H9 (cell line): Measurements from ENCODE around the gene ISOC1. TPM values are rescaled to one million over a fixed set of nuclear protein-coding genes. Genes with fewer than 3 reads are reported as not detected.

Source experiments
- DNase-seq: peaks from one replicate; pipeline ENCODE4 v3.0.0-alpha.2; 2017
- H2AFZ ChIP-seq: one replicate; pipeline ENCODE4 v1.6.1; 2013; ENCODE audit warnings: mild to moderate bottlenecking, low read length, control low read depth, moderate library complexity
- H2AK5ac ChIP-seq: 2 replicates; pipeline ENCODE4 v1.6.1; 2013; ENCODE audit warnings: low read length, control low read depth, mixed read lengths; ENCODE audit not compliant: insufficient read length
- H2BK120ac ChIP-seq: one replicate; pipeline ENCODE4 v1.6.1; 2013; ENCODE audit warnings: low read depth, mild to moderate bottlenecking, low read length, control low read depth, inconsistent platforms; ENCODE audit not compliant: poor library complexity, severe bottlenecking
- H2BK12ac ChIP-seq: 2 replicates; pipeline ENCODE4 v1.6.1; 2013; ENCODE audit warnings: low read length, control low read depth, mixed read lengths, low read depth; ENCODE audit not compliant: insufficient read length
- H2BK15ac ChIP-seq: 2 replicates; pipeline ENCODE4 v1.6.1; 2013; ENCODE audit warnings: low read depth, low read length, control low read depth
- H2BK20ac ChIP-seq: one replicate; pipeline ENCODE4 v1.6.1; 2013; ENCODE audit warnings: low read depth, mild to moderate bottlenecking, low read length, control low read depth, inconsistent platforms; ENCODE audit not compliant: poor library complexity, severe bottlenecking
- H2BK5ac ChIP-seq: 2 replicates; pipeline ENCODE4 v1.6.1; 2013; ENCODE audit warnings: low read length, control low read depth, mixed read lengths; ENCODE audit not compliant: insufficient read length
- H3K14ac ChIP-seq: 2 replicates; pipeline ENCODE4 v1.6.1; 2013; ENCODE audit warnings: low read length, control low read depth; ENCODE audit not compliant: insufficient read depth
- H3K18ac ChIP-seq: 2 replicates; pipeline ENCODE4 v1.6.1; 2013; ENCODE audit warnings: low read depth, mild to moderate bottlenecking, mixed read lengths, low read length, control low read depth; ENCODE audit not compliant: insufficient read length
- H3K23ac ChIP-seq: 2 replicates; pipeline ENCODE4 v1.6.1; 2013; ENCODE audit warnings: low read length, control low read depth, mixed read lengths, low read depth; ENCODE audit not compliant: insufficient read length
- H3K23me2 ChIP-seq: 2 replicates; pipeline ENCODE4 v1.6.1; 2013; ENCODE audit warnings: low read depth, mild to moderate bottlenecking, mixed read lengths, low read length, control low read depth; ENCODE audit not compliant: insufficient read length, poor library complexity, severe bottlenecking
- H3K27ac ChIP-seq: 2 replicates; pipeline ENCODE4 v1.5.1; 2013; ENCODE audit warnings: low read length, control low read depth, mixed read lengths, low read depth; ENCODE audit not compliant: insufficient read length
- H3K27me3 ChIP-seq: 2 replicates; pipeline ENCODE4 v1.6.1; 2013; ENCODE audit warnings: low read length, control low read depth, inconsistent platforms; ENCODE audit not compliant: insufficient read depth
- H3K4ac ChIP-seq: 2 replicates; pipeline ENCODE4 v1.6.1; 2013; ENCODE audit warnings: low read depth, mild to moderate bottlenecking, control low read depth, inconsistent platforms, low read length, moderate library complexity
- H3K4me1 ChIP-seq: 2 replicates; pipeline ENCODE4 v1.6.1; 2013; ENCODE audit warnings: low read length, control low read depth, inconsistent platforms; ENCODE audit not compliant: insufficient read depth
- H3K4me2 ChIP-seq: 2 replicates; pipeline ENCODE4 v1.6.1; 2013; ENCODE audit warnings: low read length, control low read depth, mixed read lengths; ENCODE audit not compliant: insufficient read length, insufficient read depth
- H3K56ac ChIP-seq: 2 replicates; pipeline ENCODE4 v1.6.1; 2013; ENCODE audit warnings: low read depth, mild to moderate bottlenecking, mixed read lengths, low read length, control low read depth; ENCODE audit not compliant: insufficient read length
- H3K79me1 ChIP-seq: 2 replicates; pipeline ENCODE4 v1.6.1; 2013; ENCODE audit warnings: low read depth, mild to moderate bottlenecking, moderate library complexity, low read length, control low read depth, inconsistent platforms; ENCODE audit not compliant: insufficient read depth, poor library complexity, severe bottlenecking
- H3K79me2 ChIP-seq: 2 replicates; pipeline ENCODE4 v1.6.1; 2013; ENCODE audit warnings: low read length, control low read depth, inconsistent platforms; ENCODE audit not compliant: insufficient read depth
- H3K9ac ChIP-seq: 2 replicates; pipeline ENCODE4 v1.6.1; 2013; ENCODE audit warnings: low read length, control low read depth, mixed read lengths; ENCODE audit not compliant: insufficient read length; ENCODE audit errors: extremely low read depth
- H3K9me3 ChIP-seq: one replicate; pipeline ENCODE4 v1.6.1; 2013; ENCODE audit warnings: low read depth, low read length, inconsistent platforms; ENCODE audit not compliant: control insufficient read depth
- H3T11ph ChIP-seq: one replicate; pipeline ENCODE4 v1.6.1; 2013; ENCODE audit warnings: mild to moderate bottlenecking, low read length, control low read depth, inconsistent platforms
- H4K20me1 ChIP-seq: one replicate; pipeline ENCODE4 v1.6.1; 2013; ENCODE audit not compliant: control insufficient read depth, insufficient read length, insufficient read depth
- H4K5ac ChIP-seq: 2 replicates; pipeline ENCODE4 v1.6.1; 2013; ENCODE audit warnings: low read depth, mild to moderate bottlenecking, mixed read lengths, low read length, control low read depth; ENCODE audit not compliant: insufficient read length
- H4K8ac ChIP-seq: replicated peaks from 2 replicates; pipeline ENCODE4 v1.6.1; 2013; ENCODE audit warnings: low read length, control low read depth, mixed read lengths, low read depth; ENCODE audit not compliant: insufficient read length
- H4K91ac ChIP-seq: 2 replicates; pipeline ENCODE4 v1.6.1; 2013; ENCODE audit warnings: low read depth, mild to moderate bottlenecking, moderate library complexity, mixed read lengths, low read length, control low read depth; ENCODE audit not compliant: insufficient read length
- H3K27ac Mint-ChIP-seq, 3 experiments: 2 replicates in 2 of 3; 3 replicates in 1 of 3; pipeline ENCODE4 v1.8.0; 2020 to 2021; ENCODE audit warnings: mixed read lengths in 3 of 3, mild to moderate bottlenecking in 1 of 3, moderate library complexity in 1 of 3
- H3K27me3 Mint-ChIP-seq: 2 replicates; pipeline ENCODE4 v1.8.0; 2021; ENCODE audit warnings: low read depth, mild to moderate bottlenecking, moderate library complexity, mixed read lengths
- H3K36me3 Mint-ChIP-seq, 3 experiments: 2 replicates in 2 of 3; 3 replicates in 1 of 3; pipeline ENCODE4 v1.8.0; 2020 to 2021; ENCODE audit warnings: low read depth in 3 of 3, mixed read lengths in 3 of 3; ENCODE audit not compliant: insufficient read depth in 1 of 3
- H3K4me1 Mint-ChIP-seq, 2 experiments: 2 replicates each; pipeline ENCODE4 v1.8.0; 2020; ENCODE audit warnings: mixed read lengths in 2 of 2
- H3K4me3 Mint-ChIP-seq, 2 experiments: 2 replicates in 1 of 2; 3 replicates in 1 of 2; pipeline ENCODE4 v1.8.0; 2020 to 2021; ENCODE audit warnings: mild to moderate bottlenecking in 2 of 2, mixed read lengths in 2 of 2, moderate library complexity in 1 of 2
- H3K9me3 Mint-ChIP-seq, 2 experiments: 2 replicates in 1 of 2; 3 replicates in 1 of 2; pipeline ENCODE4 v1.8.0; 2020; ENCODE audit warnings: mild to moderate bottlenecking in 2 of 2, mixed read lengths in 2 of 2, moderate library complexity in 1 of 2
- whole genome bisulfite sequencing: extraction: QIAGEN DNeasy Blood & Tissue Kit; methylation state at CpG from one replicate; pipeline ENCODE4 v1.1.7; 2013; ENCODE audit warnings: missing lambda C conversion rate, low lambda C conversion rate, mixed read lengths; ENCODE audit not compliant: insufficient read length; ENCODE audit errors: extremely low coverage; 5-methylcytosine and 5-hydroxymethylcytosine counted together
- total RNA-seq: library from RNA; stranded (reverse); gene quantifications from 2 replicates; pipeline ENCODE4 v1.2.1, GENCODE V29; 2021
- TF ChIP-seq, protein P1 (sequence below): fragments of 200-600 bp; sonication (generic); conservative IDR thresholded peaks from 3 replicates; pipeline ENCODE4 v1.8.0; 2021; ENCODE audit warnings: antibody characterized with exemption, mild to moderate bottlenecking

Gene ISOC1
- total RNA-seq, 1 experiment from 2014 or later: 23.0 TPM

DNA sequence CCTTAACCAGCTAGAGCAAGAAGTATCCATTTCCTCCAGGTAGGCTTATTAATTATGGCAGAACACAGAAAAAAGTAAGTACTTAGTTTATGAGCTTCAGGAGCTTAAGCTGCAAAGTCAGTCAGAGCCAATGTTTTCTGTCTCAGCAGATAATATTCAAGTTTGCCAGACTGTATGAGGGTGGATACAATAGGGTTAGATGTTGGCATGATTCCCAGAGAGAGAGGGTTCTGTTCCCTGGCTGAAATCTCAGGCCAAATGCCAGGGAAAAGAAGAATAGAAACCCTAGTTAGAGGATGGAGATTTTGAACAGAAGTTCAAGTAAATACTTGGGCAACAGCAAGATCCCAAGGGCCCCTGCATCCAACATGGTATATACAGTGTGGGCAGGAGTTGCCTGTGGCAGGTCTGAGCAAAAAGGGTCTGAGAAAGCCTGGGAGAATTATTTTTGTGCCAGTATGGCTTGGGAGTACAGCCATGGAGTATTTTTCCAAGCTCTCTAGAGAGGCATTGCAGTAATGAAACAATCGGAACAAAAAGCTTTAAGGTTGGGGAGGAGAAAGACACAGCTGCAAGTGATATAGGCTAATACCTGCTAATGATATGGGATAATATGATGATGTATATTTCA is 31.0 kb upstream of the ISOC1 start:
- Histone ChIP-seq H2BK15ac (no peak overlapping the region), H4K5ac (no peak overlapping the region), H2BK12ac (no peak overlapping the region), H3K9me3 (no peaks in the 10 kb centered on the region), H2BK20ac (no peak overlapping the region), H3K56ac (no peak overlapping the region), H3K4ac (no peak overlapping the region), H3K23ac (no peak overlapping the region), H2AFZ (no peak overlapping the region), H3K4me2 (no peak overlapping the region), H3K18ac (no peak overlapping the region), H2BK5ac (no peak overlapping the region), H3K27ac (no peak overlapping the region), H3K23me2 (no peaks in the 10 kb centered on the region), H2BK120ac (no peak overlapping the region), H2AK5ac (no peak overlapping the region), H4K8ac (no peak overlapping the region), H3K27me3 (no peaks in the 10 kb centered on the region), H4K91ac (no peak overlapping the region), H3T11ph (no peak overlapping the region), H3K9ac (no peak overlapping the region), H3K79me2 (no peaks in the 10 kb centered on the region), H3K79me1 (no peaks in the 10 kb centered on the region), H3K4me1 (no peaks in the 10 kb centered on the region), H3K14ac (no peak overlapping the region), H4K20me1 (no peaks in the 10 kb centered on the region)
- no peaks in the 10 kb centered on the region for H3K9me3 Mint-ChIP-seq
- peaks cover 4% of the 10 kb centered on the region for H3K27me3 Mint-ChIP-seq
- no peaks in the 10 kb centered on the region for H3K36me3 Mint-ChIP-seq
- no peak overlapping the region; a peak in 1 of 7 replicates for H3K27ac Mint-ChIP-seq
- no peaks in the 10 kb centered on the region for H3K4me1 Mint-ChIP-seq
- DNase-seq: no peak
- TF ChIP-seq, protein P1, sequence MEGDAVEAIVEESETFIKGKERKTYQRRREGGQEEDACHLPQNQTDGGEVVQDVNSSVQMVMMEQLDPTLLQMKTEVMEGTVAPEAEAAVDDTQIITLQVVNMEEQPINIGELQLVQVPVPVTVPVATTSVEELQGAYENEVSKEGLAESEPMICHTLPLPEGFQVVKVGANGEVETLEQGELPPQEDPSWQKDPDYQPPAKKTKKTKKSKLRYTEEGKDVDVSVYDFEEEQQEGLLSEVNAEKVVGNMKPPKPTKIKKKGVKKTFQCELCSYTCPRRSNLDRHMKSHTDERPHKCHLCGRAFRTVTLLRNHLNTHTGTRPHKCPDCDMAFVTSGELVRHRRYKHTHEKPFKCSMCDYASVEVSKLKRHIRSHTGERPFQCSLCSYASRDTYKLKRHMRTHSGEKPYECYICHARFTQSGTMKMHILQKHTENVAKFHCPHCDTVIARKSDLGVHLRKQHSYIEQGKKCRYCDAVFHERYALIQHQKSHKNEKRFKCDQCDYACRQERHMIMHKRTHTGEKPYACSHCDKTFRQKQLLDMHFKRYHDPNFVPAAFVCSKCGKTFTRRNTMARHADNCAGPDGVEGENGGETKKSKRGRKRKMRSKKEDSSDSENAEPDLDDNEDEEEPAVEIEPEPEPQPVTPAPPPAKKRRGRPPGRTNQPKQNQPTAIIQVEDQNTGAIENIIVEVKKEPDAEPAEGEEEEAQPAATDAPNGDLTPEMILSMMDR: no peak
- no CpG with 5 or more reads among the region's 1 CpG for WGBS
- H3K4me3 Mint-ChIP-seq: no peak overlapping the region
